GM20000 (cell line): ENCODE results near the gene RSAD2.

Experiments
- DNase-seq: peaks from one replicate; pipeline ENCODE4 v3.0.0; 2012; ENCODE audit warnings: low spot score
- CTCF ChIP-seq: IDR thresholded peaks from 2 replicates; pipeline ENCODE4 v1.5.1; 2012; ENCODE audit warnings: mild to moderate bottlenecking, control low read depth; ENCODE audit errors: extremely low read depth, missing control alignments

The RSAD2 gene

GRCh38 chr2:6946722-6947121 lies 69.1 kb downstream of the RSAD2 start:
- DNase-seq: no peak
- no peak for TF ChIP-seq CTCF
